Naive B cell (primary cell): ENCODE results near the gene MBNL2. TPM values are rescaled to one million over a fixed set of nuclear protein-coding genes. Genes with fewer than 3 reads are reported as not detected.

Experiments
- ATAC-seq, 2 donors: fragments of 150-1000 bp; cut with Tn5 transposase; 2 replicates each; pipeline ENCODE4 v1.10.0; 2021; ENCODE audit warnings: low read depth in 2 of 2, mild to moderate bottlenecking in 2 of 2, moderate library complexity in 2 of 2
- DNase-seq: peaks from one replicate; pipeline ENCODE4 v3.0.0; 2022
- H3K27ac Mint-ChIP-seq, 6 donors: one replicate each; pipeline ENCODE4 v1.8.0; 2020 to 2022; ENCODE audit warnings: mild to moderate bottlenecking in 6 of 6, mixed read lengths in 6 of 6, moderate library complexity in 5 of 6, inconsistent platforms in 2 of 6
- H3K27me3 Mint-ChIP-seq, 3 donors: one replicate each; pipeline ENCODE4 v1.8.0; 2021 to 2022; ENCODE audit warnings: mixed read lengths in 3 of 3, mild to moderate bottlenecking in 1 of 3
- H3K36me3 Mint-ChIP-seq, 2 donors: one replicate each; pipeline ENCODE4 v1.8.0; 2020 to 2022; ENCODE audit warnings: mixed read lengths in 2 of 2, inconsistent platforms in 1 of 2, mild to moderate bottlenecking in 1 of 2
- H3K4me1 Mint-ChIP-seq, 3 donors: one replicate each; pipeline ENCODE4 v1.8.0; 2020 to 2022; ENCODE audit warnings: mixed read lengths in 3 of 3, inconsistent platforms in 1 of 3, mild to moderate bottlenecking in 1 of 3, moderate library complexity in 1 of 3
- H3K4me3 Mint-ChIP-seq, 8 donors: one replicate each; pipeline ENCODE4 v1.8.0; 2020 to 2022; ENCODE audit warnings: mild to moderate bottlenecking in 8 of 8, mixed read lengths in 8 of 8, moderate library complexity in 8 of 8, inconsistent platforms in 2 of 8
- H3K9me3 Mint-ChIP-seq, 7 donors: one replicate each; pipeline ENCODE4 v1.8.0; 2020 to 2022; ENCODE audit warnings: mixed read lengths in 7 of 7, mild to moderate bottlenecking in 5 of 7, inconsistent platforms in 2 of 7, moderate library complexity in 1 of 7
- polyA plus RNA-seq, 6 donors: library from polyadenylated mRNA; unstranded; fragments of 300-500 nt; fragmentation: Illumina TruSeq; gene quantifications; one replicate each; pipeline ENCODE4 v1.2.3, GENCODE V29; 2021; ENCODE audit warnings: low read depth in 6 of 6

The MBNL2 gene
- polyA plus RNA-seq, 6 donors from 2014 or later, result 18.2 to 36.1 (median 21.3) TPM

- Mint-ChIP-seq H3K4me1 (peaks cover 16 to 20% (median 16%) of the 10 kb centered on the region in 3 donors), H3K27ac (peak overlapping the region in 2 of 6 donors; percentile 40 to 64), H3K9me3 (no peaks in the 10 kb centered on the region), H3K4me3 (peak overlapping the region in 1 of 8 donors; percentile 5), H3K27me3 (no peaks in the 10 kb centered on the region), H3K36me3 (no peaks in the 10 kb centered on the region)
- no peak for ATAC-seq
- DNase-seq, result no peak
Measured at GRCh38 chr13:97219226-97219625, 2.9 kb upstream of the MBNL2 start.

GRCh38 chr13:97220151-97220900 lies 1.8 kb upstream of the MBNL2 start:
- Mint-ChIP-seq H3K4me3 (peak overlapping the region in 2 of 8 donors; percentile 4 to 13), H3K27ac (peak overlapping the region in 5 of 6 donors; percentile 55 to 81 (median 67)), H3K36me3 (no peaks in the 10 kb centered on the region), H3K27me3 (no peaks in the 10 kb centered on the region), H3K9me3 (no peaks in the 10 kb centered on the region), H3K4me1 (peaks cover 25 to 29% (median 27%) of the 10 kb centered on the region in 3 donors)
- ATAC-seq (no peak), DNase-seq (no peak)

- Mint-ChIP-seq H3K27me3 (no peaks in the 10 kb centered on the region), H3K9me3 (no peaks in the 10 kb centered on the region), H3K27ac (peak overlapping the region in 5 of 6 donors; percentile 70 to 99 (median 95)), H3K4me1 (peaks cover 32 to 34% (median 34%) of the 10 kb centered on the region in 3 donors), H3K36me3 (no peaks in the 10 kb centered on the region), H3K4me3 (no peak overlapping the region)
- no peak for ATAC-seq
- DNase-seq, result no peak
Measured at GRCh38 chr13:97221046-97221445, 1.1 kb upstream of the MBNL2 start.

- Mint-ChIP-seq H3K36me3 (no peaks in the 10 kb centered on the region), H3K27ac (peak overlapping the region; percentile 70 to 99 (median 96)), H3K27me3 (no peaks in the 10 kb centered on the region), H3K4me3 (peak overlapping the region; percentile 88 to 100 (median 94)), H3K4me1 (peaks cover 34 to 37% (median 37%) of the 10 kb centered on the region in 3 donors), H3K9me3 (no peaks in the 10 kb centered on the region)
- DNase-seq (no peak), ATAC-seq (no peak)
Measured at GRCh38 chr13:97221466-97221865, 667 bp upstream of the MBNL2 start.

- Mint-ChIP-seq H3K27me3 (no peaks in the 10 kb centered on the region), H3K9me3 (no peaks in the 10 kb centered on the region), H3K36me3 (no peaks in the 10 kb centered on the region), H3K27ac (peak overlapping the region; percentile 87 to 98 (median 96)), H3K4me3 (peak overlapping the region; percentile 88 to 100 (median 94)), H3K4me1 (peaks cover 48 to 54% (median 54%) of the 10 kb centered on the region in 3 donors)
- no peak for DNase-seq
- peak in 1 of 2 donors; percentile 0 for ATAC-seq
Measured at GRCh38 chr13:97223037-97223710, 1.0 kb downstream of the MBNL2 start.

GRCh38 chr13:97223711-97224541 lies 1.8 kb downstream of the MBNL2 start:
- Mint-ChIP-seq H3K9me3 (no peaks in the 10 kb centered on the region), H3K27me3 (no peaks in the 10 kb centered on the region), H3K27ac (peak overlapping the region; percentile 87 to 98 (median 96)), H3K4me3 (peak overlapping the region; percentile 88 to 100 (median 94)), H3K4me1 (peaks cover 49 to 55% (median 54%) of the 10 kb centered on the region in 3 donors), H3K36me3 (no peaks in the 10 kb centered on the region)
- ATAC-seq (peak; percentile 42 to 45), DNase-seq (peak; percentile 63)

GRCh38 chr13:97224544-97225300 lies 2.6 kb downstream of the MBNL2 start:
- no peaks in the 10 kb centered on the region for H3K36me3 Mint-ChIP-seq
- H3K9me3 Mint-ChIP-seq, result no peaks in the 10 kb centered on the region
- ATAC-seq, result no peak
- H3K4me3 Mint-ChIP-seq, result peak overlapping the region; percentile 88 to 100 (median 94)
- no peaks in the 10 kb centered on the region for H3K27me3 Mint-ChIP-seq
- DNase-seq, result no peak
- H3K4me1 Mint-ChIP-seq, result peaks cover 53 to 60% (median 58%) of the 10 kb centered on the region in 3 donors
- peak overlapping the region; percentile 87 to 98 (median 96) for H3K27ac Mint-ChIP-seq

- DNase-seq (no peak), ATAC-seq (no peak)
Measured at GRCh38 chr13:97225533-97225932, 3.4 kb downstream of the MBNL2 start.

GRCh38 chr13:97226013-97226412 lies 3.9 kb downstream of the MBNL2 start:
- H3K36me3 Mint-ChIP-seq, result no peaks in the 10 kb centered on the region
- peak overlapping the region in 4 of 6 donors; percentile 87 to 97 (median 96) for H3K27ac Mint-ChIP-seq
- no peaks in the 10 kb centered on the region for H3K27me3 Mint-ChIP-seq
- ATAC-seq (no peak), DNase-seq (no peak)
- peaks cover 61 to 73% (median 65%) of the 10 kb centered on the region in 3 donors for H3K4me1 Mint-ChIP-seq
- peak overlapping the region in 6 of 8 donors; percentile 52 to 100 (median 91) for H3K4me3 Mint-ChIP-seq
- no peaks in the 10 kb centered on the region for H3K9me3 Mint-ChIP-seq

More at GRCh38 chr13:97225533-97225932, 3.4 kb downstream of the MBNL2 start:
- Mint-ChIP-seq H3K27ac (peak overlapping the region; percentile 87 to 98 (median 96)), H3K27me3 (no peaks in the 10 kb centered on the region), H3K4me3 (peak overlapping the region; percentile 83 to 100 (median 92)), H3K36me3 (no peaks in the 10 kb centered on the region), H3K9me3 (no peaks in the 10 kb centered on the region), H3K4me1 (peaks cover 61 to 68% (median 65%) of the 10 kb centered on the region in 3 donors)

- ATAC-seq (no peak), DNase-seq (no peak)
- peak overlapping the region; percentile 66 to 92 (median 76) for H3K4me3 Mint-ChIP-seq
- H3K27me3 Mint-ChIP-seq, result no peaks in the 10 kb centered on the region
- H3K27ac Mint-ChIP-seq, result peak overlapping the region in 4 of 6 donors; percentile 32 to 95 (median 60)
- H3K4me1 Mint-ChIP-seq, result peaks cover 57 to 79% (median 64%) of the 10 kb centered on the region in 3 donors
- no peaks in the 10 kb centered on the region for H3K9me3 Mint-ChIP-seq
- peaks cover 0 to 7% of the 10 kb centered on the region in 2 donors for H3K36me3 Mint-ChIP-seq
Measured at GRCh38 chr13:97226788-97227627, 4.9 kb downstream of the MBNL2 start.

GRCh38 chr13:97228850-97229521 lies 6.9 kb downstream of the MBNL2 start:
- Mint-ChIP-seq H3K27ac (peak overlapping the region in 2 of 6 donors; percentile 24 to 48), H3K27me3 (no peaks in the 10 kb centered on the region), H3K9me3 (no peaks in the 10 kb centered on the region), H3K4me3 (no peak overlapping the region), H3K4me1 (peaks cover 57 to 83% (median 70%) of the 10 kb centered on the region in 3 donors), H3K36me3 (peaks cover under 1 to 11% of the 10 kb centered on the region in 2 donors)
- ATAC-seq (no peak), DNase-seq (no peak)
